NCI-H82 treated with DMSO at 0.1 percent for 48 hours (cell line): ENCODE measurements around the gene FLACC1.
A peak's percentile ranks its signal among the peaks of the same experiment; 100 is the strongest.
"Not testable (repeated sequence)": the region's sequence is repeated elsewhere in the genome, so short reads cannot be mapped to it uniquely, and the experiment has no call there.

Source experiments
- DNase-seq: peaks from one replicate; lab custom pipeline; 2025; ENCODE audit not compliant: unreplicated experiment; lab: John Stamatoyannopoulos, UW

The FLACC1 gene

DNA sequence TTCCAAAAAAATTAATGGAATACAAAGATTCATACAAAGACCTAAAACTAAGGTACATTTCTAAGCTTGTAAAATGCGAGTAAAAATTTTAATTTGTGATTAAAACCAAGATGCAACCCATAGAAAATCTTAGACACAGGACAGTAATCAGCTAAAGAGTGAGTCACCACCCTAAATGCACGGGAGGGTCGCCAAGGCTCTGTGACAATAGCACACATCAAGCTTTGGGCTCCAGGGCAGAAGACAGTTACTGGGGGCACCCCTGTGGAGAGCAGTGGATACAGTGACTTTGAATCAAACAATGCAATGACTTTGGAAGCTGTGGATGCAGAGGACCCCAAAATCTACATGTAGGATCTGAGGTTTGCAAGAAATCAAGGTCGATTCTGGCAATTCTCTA, 7.5 kb downstream of the FLACC1 start:
- DNase-seq, result no peak

- DNase-seq, result peak; percentile 98
These were observed 8.4 kb downstream of the FLACC1 start for GRCh38 chr2:201348758-201349157.

DNA sequence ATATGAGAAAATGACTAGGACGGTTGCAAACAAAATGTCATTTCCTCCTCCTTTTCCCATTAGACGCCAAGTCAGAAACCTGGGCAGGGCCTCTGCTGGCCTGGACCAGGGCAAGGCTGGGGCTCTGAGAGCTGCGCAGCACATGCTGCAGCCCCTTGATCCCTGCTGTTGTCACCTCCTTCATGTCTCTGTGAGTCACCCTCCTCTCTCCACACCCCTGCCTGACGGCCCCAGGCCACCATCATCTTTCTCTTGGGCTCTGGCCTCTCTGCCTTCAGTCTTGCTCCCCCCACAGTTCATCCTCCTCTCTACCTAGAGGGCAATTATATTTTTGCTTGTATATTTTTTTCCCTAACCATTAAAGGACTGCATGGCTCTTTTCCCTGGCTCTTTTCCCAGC, 10.0 kb downstream of the FLACC1 start:
- no peak for DNase-seq

DNA sequence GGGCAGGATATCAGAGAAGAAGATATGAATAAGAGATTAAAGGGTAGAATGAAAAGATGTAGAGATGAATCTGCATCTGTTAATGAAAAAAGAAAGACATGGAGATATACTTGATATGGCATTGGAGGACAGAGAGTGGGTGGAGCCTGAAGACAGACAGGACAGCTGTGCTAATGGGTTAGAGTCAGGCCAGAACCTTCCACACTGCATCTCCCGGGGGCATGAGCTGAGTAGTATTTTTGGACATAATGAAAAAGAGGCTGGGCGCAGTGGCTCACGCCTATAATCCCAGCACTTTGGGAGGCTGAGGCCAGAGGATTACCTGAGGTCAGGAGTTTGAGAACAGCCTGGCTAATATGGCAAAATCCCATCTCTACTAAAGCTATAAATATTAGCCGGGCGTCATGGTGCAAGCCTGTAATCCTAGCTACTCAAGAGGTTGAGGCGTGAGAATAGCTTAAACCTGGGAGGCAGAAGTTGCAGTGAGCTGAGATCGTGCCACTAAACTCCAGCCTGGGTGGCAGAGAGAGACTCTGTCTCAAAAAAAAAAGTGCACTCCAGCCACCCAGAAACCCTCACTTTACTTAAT, 11.4 kb downstream of the FLACC1 start:
- DNase-seq, result peak; percentile 92

- peak; percentile 23 for DNase-seq
These were observed 12.3 kb downstream of the FLACC1 start for GRCh38 chr2:201344663-201345366.

- peak; percentile 38 for DNase-seq
These were observed 13.6 kb downstream of the FLACC1 start for GRCh38 chr2:201343559-201343958.

DNA sequence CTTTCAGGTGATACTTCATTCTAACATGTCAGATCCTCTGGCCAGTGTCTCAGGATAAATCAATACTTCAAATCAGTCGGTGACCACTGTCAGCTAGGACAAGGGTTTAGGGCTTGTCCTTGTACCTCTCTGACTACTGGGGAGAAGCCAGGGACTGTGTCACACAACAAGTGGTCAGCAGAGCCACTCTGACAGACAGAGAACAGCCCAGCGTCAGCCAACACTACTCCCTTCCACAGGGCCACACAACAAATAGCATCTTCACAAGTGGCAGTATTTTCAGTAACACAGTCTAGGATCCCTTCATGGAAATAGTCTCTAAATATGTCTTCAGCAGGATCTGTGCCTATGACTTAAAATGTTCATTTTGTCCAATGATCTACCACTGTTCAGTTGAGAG, 14.2 kb downstream of the FLACC1 start:
- no peak for DNase-seq

GRCh38 chr2:201329409-201329808, 27.7 kb downstream of the FLACC1 start:
- DNase-seq, result no peak

DNA sequence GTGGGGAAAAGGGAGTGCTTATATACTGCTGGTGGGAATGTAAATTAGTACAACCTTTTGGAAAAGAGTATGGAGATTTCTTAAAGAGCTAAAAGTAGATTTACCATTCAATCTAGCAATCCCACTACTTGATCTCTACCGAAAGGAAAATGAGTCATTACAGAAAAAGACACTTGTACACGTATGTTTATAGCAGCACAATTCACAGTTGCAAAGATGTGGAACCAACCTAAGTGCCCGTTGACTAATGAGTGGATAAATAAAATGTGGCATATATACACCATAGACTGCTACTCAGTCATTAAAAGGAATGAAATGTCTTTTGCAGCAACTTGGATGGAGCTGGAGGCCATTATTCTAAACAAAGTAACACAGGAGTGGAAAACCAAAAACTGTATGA, 29.5 kb downstream of the FLACC1 start:
- no peak for DNase-seq

- DNase-seq, result no peak
These were observed 34.4 kb downstream of the FLACC1 start for GRCh38 chr2:201322772-201323171.

GRCh38 chr2:201320701-201321100, 36.4 kb downstream of the FLACC1 start:
- no peak for DNase-seq

GRCh38 chr2:201320257-201320656, 36.9 kb downstream of the FLACC1 start:
- DNase-seq, result no peak

DNA sequence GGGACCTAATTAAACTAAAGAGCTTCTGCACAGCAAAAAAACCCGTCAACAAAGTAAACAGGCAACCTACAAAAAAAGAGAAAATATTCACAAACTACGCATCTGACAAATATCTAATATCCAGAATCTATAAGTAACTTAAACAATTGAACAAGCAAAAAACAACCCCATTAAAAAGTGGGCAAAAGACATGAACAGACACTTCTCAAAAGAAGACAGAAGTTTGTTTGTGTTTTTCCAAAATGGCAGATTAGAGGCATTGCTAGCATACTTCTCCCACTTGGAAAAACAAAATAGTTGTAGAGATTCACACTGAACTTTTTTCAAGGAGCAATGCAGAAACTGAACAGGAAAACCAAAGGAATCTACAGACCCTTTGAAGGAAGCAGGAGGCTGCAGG, 37.6 kb downstream of the FLACC1 start:
- no peak for DNase-seq

DNA sequence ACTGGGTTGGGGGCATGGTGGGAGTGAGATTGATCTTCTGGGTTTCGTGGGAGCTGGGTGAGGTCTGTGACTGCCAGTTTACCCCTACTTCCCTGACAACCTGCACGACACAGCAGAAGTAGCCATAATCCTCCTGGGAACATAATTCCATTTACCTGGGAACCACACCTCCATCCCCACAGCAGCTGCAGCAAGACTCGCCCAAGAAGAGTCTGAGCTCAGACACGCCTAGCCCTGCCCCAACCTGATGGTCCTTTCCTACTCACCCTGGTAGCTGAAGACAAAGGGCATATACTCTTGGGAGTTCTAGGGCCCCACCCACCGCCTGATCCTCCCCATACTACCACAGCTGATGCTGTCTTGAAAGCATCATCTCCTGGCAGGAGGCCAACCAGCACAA, 43.8 kb downstream of the FLACC1 start:
- no peak for DNase-seq

DNA sequence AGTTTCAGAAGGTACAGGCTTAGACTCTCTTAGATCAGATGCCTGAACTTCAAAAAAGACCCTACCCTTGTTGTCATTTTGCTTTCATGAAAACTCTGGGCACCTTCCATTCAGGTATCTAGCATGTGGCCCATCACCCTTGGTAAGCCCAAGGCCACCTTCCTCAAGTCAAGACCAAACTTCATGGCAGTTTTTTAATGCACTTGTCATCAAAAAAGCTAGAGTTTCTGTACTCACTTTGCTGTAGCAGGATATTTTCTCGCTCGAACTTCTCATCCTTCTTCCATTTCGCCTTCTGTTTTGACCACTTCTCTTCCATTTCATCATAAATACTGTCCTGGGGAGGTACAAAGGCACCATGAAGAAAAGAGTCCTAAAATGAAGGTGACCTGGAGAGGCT, 48.2 kb downstream of the FLACC1 start:
- DNase-seq, result no peak

- no peak for DNase-seq
These were observed 49.3 kb downstream of the FLACC1 start for GRCh38 chr2:201307876-201308275.

DNA sequence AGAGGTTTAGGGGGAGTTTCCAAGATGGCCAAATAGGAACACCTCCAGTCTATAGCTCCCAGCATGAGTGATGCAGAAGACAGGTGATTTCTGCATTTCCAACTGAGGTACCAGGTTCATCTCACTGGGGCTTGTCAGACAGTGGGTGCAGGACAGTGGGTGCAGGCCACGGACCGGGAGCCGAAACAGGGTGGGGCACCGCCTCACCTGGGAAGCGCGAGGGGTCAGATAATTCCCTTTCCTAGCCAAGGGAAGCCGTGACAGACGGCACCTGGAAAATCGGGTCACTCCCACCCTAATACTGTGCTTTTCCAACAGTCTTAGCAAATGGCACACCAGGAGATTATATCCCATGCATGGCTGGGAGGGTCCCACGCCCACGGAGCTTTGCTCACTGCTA, 57.2 kb downstream of the FLACC1 start:
- DNase-seq, result not testable (repeated sequence)

DNA sequence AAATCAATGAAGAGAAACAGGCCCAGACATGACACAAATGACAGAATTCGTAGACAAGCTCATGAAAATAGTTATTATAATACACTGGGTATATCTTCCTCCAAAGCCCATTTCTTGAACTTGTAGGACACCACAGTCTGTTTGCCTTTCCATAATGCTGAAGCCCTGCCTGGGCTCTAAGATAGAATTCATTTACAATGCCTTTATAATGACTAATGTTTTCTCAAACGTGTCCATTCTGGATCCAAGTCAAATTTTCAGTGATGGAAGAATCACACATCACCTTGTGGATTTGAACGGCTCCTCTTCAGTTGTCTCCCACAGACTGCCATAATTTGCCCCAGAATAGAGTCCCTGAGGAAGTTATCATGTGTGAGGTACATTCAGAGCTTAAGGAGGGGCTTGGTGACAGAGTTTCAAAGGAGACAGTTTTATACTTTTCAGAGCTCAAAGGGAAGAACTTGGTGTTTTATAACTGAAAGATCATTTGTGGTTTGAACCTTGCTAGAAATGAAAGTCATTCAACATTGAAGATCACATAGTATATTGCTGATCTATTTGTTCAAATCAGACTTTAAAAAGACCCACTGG, 58.6 kb downstream of the FLACC1 start:
- DNase-seq, result no peak

DNA sequence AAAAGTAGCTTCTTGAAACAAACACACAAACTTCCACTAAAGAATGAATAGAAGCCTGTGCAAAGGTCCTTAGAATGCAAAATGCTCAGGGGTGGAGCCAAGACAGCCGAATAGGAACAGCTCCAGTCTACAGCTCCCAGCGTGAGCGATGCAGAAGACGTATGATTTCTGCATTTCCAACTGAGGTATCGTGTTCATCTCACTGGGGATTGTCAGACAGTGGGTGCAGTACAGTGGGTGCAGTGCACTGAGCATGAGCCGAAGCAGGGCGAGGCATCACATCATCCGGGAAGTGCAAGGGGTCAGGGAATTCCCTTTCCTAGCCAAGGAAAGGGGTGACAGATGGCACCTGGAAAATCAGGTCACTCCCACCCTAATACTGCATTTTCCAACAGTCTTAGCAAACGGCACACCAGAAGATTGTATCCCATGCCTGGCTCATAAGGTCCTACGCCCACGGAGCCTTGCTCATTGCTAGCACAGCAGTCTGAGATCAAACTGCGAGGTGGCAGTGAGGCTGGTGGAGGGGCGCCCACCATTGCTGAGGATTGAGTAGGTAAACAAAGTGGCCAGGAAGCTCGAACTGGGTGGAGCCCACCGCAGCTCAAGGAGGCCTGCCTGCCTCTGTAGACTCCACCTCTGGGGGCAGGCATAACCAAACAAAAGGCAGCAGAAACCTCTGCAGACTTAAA, 66.5 kb downstream of the FLACC1 start:
- DNase-seq, result not testable (repeated sequence)

DNA sequence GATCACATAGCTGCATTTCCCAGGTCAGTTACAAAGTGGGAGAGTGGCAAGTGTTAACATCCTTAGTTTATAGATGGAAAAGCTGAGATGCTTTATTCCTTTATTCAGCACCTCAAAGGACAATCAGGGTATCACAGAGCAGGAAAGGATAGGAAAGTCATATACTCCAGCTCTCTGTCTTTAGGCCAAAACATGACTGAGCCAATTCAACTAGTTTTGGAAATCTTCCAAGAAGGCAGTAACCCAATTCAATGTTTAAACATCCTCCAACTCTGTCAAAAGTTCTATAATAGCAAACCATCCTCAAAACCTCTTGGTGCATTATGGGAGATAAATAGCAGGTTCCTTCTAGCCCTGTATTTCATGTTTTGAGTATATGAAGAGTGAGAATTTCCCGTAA, 71.6 kb downstream of the FLACC1 start:
- DNase-seq, result no peak

- no peak for DNase-seq
These were observed 76.7 kb downstream of the FLACC1 start for GRCh38 chr2:201280191-201281040.
